Stimulated activated CD8-positive, alpha-beta memory T cell treated with anti-CD3 and anti-CD28 coated beads, Interleukin-7, amount 100 ng/mL, for 48 hours (primary cell): ENCODE measurements around the gene CUBN.

Experiments
- DNase-seq, 2 donors: peaks; one replicate each; pipeline ENCODE4 v3.0.0-alpha.2; 2020; ENCODE audit warnings: low read depth in 1 of 2; ENCODE audit errors: extremely low read depth in 1 of 2

The CUBN gene

DNA sequence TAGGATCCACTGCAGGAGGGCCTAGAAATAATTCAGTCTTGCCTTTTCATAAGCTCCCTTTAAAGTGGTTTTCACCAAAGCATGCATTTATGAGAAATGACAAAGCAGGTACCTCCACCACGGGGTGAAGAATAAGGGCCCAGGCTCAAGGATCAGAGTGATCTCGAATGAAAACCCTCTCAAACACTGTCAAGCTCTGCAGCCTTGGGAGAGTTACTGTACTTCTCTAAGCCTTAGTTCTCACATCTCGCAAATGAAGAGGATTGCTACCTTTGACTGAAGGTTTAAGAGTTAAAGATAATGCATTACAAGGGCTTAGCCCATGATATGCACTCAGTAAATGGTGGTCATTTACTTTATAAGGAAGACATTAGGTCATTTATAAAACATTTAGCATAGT lies 81.7 kb downstream of the CUBN start:
- DNase-seq, result no peak

DNA sequence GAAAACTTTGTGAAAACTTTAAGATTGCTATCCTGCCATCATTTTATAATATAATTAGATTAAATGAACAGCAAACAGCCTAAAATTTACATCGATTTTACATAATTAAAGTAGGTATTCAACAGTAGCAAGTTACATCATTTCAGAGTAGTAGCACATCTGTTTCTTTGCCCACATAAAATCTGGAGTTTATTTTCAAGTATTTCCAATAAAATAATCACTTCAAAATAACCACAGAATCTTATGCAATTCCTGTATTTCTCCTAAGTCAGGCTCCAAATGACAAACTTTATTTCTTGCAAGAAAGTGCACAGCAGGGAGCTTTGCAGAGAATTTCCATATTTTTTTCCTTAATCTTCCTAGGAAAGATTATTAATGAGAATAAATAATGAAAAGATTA lies 82.6 kb downstream of the CUBN start:
- no peak for DNase-seq

DNA sequence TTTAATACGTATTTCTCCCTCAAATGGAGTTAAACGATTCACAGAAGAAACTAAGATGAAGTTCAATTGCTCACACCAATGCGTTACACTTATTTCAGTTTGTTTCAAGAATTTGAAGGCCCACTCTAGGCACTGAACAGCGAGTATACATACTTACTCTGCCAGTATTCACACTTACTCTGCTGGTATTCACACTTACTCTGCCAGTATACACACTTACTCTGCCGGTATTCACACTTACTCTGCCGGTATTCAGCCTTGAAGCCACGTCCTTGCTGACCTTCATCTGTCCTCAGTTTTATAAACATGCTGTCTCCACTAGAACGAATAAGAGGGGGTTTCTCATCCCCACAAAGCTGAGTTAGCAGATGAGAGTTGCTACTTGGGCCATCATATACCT lies 86.0 kb downstream of the CUBN start:
- no peak for DNase-seq

DNA sequence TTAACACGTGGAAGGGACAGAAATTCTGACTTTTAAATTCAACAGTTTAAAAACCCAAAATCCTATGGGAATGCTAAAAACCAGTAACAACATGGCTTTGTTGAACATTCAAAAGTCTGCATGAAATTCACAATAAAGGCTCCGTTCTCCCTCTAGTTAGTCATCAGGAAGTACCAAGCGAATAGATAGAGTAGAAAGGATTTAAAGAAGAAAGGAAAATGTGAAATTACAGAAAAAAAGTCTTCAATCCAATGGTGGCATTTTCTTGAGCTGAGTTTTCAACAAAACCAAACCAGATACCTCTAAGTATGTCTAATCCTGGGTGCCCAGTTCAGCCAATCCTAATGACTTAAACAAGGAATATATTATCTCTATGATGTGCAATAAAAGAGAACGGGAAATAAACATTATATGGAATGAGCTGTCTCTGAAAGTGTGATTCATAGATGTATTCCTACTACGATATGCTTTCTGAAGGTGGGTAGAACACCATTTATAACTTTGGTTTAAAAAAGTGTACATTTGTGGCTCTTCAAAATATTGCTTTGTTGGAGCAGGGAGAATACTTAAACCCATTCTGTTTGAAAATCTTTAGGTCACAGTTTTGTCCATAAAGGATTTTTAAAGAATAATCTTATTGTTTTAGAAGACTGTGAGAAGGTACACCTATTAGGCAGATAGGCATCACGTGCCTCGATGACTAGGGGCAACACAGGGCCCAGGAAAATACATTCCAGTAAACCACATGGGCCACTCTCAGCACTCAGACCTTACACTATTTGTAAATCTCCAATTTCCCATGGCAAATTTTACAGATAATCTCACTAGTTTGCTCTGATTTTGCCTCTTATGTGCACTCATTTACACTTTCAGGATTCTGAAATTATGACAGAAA lies 87.7 kb downstream of the CUBN start:
- DNase-seq, result no peak

DNA sequence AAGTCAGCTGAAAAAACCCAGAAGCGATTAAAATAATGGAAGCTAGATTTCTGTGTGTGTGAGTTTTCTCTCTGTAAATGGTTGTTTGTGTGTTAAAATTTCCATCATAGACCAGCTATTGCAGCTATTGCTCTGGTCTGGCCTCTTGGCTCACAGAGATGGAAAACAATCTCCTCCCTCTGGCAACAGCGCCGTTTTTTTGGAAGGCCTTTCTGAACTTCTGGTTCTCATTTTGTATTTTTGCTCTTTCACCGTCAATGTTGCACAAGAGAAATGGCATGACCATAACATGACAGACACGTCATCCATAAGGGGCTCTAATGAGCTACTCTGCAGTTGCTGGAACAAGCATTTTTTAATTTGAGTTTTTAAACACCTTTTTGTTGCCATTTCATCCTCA lies 91.0 kb downstream of the CUBN start:
- DNase-seq, result no peak

DNA sequence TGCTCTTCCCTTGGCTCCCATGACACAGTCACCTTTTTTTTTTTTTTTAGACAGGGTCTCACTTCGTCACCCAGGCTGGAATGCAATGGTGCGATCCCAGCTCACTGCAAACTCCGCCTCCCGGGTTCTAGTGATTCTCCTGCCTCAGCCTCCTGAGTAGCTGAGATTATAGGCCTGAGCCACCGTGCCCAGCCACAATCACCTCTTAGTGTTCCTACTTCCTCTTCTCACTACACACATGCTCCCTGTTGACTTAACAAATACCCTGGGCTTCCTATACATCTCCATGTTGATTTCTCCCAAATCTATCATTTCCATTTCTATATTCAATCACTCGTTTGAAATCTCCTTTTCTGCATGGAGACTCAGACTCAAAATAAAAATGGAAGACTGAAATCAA lies 91.7 kb downstream of the CUBN start:
- no peak for DNase-seq

DNA sequence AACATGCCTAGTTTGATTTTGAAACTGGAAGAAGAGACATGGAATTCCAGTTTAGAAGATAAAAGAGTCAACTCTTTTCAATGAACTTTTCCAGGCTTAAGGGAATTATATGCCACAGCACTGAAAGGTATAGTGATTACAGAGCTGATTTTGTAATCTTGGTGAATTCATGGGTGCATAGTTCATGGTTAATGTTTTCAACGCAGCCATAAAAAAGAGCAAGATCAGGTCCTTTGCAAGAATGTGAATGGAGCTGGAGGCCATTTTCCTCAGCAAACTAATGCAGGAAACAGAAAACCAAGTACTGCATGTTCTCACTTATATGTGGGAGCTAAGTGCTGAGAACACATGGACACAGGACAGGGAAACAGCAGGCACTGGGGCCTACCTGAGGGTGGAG lies 94.2 kb downstream of the CUBN start:
- DNase-seq, result no peak

DNA sequence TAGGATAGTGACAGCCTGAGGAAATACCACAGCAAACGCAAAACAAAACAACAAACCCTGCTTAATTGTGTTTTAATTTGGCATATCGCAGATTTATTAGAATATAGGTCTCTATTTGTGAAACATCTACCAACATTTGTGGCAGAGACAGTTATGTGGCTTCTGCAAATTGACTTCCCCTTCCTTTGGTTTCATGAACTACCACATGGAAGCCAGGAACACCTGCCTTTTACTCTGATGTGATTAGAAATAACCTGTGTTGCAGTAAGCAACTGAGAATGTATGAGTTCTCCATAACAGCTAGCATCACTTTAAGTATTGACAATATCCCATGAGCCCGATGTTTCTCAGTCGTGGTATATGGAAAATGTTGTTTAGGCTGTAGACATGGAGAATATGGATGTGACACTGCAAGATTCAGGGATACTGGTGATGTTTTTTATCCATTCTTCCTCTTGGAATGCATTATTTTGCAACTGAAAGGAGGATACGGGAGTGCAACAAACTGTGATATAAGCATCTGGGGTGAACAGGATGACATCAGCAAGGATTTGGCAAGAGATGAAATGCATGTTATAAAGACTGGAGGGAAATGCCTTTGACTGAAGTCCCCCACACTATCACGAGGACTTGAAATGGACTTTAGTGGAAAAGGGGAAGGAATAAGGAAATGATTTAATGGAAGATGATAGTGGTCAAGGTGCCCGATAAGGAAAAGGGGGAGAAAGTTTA lies 95.9 kb downstream of the CUBN start:
- DNase-seq, result no peak

DNA sequence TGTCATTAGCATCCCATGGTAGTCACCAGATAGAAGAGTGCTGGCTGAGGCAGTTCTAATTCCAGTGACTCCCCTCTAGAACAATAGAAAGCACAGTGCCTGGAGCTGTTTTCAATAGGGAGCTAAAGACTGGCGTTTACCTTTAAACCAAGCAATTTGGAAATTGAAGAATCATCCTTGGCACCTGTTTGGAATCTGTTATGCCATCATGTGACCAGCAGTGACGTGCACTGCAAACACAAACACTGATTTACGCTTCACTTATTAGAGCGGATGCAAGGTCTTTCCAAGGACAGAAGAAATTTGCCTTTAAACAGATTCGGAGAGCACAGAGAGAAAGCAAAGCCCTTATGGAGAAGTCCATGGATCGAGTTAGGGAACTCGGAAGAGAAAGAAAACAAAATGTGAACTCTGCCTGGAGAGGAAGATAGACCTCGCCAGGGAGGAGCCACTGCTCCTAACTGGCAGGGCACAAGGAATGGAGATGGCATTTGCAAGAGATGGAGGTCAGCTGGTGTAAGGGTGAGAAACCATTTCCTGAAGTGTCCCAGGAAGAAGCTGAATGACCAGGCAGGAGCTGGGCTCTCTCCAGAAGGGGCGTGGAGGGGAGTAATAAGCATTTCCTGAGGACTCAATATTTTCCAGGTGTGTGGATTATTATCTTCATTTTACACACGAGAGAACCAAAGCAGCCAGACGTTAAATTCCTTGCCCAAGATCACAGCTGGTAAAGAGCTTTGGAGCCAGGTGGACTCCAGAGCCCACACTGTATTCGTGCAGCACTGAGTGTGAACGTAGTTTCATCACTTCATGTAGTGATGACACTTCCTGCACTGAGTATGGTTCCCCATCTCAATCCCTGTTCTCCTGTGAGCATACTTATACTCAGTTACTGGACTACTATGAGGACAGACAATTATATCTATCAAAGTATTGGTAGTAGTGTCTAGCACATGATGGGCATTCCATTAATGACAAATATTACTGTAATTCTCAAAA lies 97.7 kb downstream of the CUBN start:
- no peak for DNase-seq

DNA sequence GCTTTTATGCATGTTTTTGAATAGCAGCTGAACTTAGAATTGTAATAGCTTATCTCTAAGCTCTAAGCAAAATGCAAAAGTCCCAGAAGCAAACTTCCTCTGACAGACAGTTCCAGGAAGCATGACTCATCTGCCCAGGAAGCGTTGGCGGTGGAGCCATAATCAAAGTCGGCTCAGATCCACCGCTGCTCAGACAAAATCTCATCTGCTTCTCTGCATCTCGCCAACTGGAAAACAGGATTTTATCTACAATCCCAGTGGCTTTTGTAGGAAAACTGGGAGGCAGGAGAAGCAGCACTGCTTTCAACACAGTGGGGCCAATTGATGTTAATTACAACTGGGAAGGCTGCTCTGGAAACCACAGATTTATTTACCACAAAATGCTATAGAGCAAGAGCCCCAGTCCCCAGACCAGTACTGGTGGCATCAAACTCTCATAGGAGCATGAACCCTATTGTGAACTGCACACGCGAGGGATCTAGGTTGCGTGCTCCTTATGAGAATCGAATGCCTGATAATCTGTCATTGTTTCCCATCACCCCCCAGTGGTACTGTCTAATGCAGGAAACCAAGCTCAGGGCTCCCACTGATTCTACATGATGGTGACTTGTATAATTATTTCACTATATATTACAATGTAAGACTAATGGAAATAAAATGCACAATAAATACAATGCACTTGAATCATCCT lies 99.9 kb downstream of the CUBN start:
- DNase-seq, result peak; percentile 62 to 85

DNA sequence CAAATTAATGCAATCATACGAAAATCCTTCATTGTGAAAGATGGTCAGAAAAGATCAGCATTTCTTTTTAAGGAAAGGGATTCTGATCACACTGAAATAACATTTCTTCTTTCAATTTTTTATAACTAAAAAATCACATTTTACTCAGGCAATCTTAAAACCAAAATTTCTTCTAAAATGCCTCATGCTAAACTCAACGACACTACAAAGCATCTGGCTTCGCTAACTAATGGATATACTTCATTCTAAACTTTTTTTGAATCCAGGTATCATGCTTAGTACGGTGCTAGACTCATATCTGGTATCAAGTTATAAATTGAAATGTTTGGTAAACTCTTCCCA lies 100.4 kb downstream of the CUBN start:
- no peak for DNase-seq

DNA sequence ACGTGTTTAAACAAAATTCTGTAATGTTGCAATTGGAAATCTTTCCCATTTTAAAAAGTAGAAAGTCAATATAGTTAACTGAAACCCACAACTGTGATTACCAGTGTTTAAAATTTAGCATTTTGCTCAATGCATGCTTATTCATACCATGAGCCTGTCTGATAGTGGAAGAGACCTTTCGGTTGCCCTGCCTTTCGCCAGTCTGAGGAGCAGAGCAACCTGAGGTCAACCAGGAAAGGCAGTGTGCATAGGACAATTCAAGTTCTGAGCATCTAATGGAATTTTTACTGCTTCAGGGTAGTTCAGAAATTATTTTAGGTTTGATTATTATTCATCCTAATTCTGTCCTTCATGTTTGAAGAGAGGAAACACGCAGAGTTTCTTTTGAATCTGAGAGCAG lies 100.8 kb downstream of the CUBN start:
- peak in 1 of 2 donors; percentile 12 for DNase-seq

DNA sequence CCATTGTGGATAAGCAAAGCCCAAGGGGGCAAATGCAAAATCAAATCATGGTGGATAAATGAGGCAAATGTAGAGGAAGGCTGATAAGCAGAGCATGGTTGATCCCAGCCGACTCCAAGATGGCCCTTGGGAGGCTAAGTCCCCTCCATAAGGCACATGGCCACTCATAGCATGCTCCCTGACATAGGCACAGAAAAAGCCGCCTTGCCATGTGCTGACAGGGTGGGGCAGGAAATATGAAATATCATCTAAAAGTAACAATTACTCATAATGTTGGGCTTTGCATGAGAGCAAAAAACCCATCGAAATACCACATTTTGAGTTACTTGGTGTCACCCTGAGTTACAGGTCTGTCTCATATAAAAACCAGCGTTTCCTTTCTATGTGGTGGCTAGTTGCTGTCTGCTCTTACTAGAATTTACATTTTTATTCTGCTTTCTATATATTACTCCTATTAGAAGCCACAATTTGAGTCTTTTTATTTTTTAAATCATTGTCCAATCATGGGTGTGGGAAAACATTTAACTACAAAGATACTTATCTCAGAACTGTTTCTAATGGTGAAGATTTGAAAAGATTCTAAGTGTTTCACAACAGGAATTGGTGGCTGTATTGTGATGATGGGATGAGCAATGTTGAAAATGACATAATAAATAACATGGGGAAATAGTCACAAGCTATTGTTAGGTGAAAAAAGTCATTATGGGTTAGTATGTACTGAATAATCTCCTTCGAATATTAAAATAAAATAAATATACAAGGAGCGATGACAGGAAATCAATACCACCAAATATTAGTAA lies 102.7 kb downstream of the CUBN start:
- peak in 1 of 2 donors; percentile 69 for DNase-seq

DNA sequence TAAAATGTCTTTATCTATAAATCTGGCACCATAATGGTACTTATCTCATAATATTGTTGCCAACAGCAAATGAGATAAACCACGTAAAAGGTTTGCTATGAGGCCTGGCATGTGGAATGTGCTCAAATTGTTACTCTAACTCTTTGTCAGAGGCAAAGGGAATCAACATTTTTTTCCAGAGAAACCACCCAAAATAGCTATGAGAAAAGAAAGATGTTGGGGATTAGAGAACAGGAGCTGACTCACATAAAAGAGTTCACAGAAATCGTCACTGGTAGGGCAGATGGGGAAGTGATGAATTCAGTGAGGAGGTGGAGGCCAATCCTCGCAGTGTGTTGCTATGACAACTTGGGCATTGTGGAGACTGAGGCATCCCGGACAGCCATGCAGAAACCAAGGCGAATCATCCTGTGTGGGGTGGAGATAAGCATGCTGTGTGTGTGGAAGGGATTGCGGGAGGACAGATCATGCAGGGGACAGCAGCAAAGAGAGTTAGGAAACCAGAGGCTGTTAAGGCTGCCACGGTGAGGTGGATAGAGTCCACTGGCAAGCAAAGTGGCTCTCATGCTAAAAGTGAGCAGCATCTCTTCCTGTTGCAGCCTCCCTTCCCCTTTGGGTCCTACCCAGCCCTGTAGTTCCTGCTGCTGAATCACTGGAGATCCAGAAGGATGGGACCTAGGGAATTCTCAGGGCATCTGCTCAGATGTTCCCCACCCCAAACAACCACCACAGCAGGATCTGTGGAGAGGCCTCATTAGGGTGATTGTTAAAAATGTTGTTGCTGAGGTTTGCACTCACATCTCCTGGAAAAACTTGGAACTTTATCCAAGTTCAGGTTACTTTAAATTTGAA lies 103.9 kb downstream of the CUBN start:
- DNase-seq, result peak; percentile 60 to 88

DNA sequence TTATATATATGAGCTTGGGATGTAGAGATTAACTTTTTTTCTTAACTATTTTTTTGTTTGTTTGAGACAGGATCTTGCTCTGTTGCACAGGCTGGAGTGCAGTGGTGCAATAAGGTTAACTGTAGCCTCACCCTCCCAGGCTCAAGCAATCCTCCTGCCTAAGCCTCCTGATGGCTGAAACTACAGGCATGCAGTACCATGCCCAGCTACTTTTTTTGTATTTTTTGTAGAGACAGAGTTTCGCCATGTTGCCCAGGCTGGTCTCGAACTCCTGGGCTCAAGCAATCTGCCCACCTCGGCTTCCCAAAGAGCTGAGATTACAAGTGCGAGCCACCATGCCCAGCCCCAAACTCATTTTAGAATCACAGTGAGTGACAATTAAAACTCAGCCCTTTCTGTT lies 105.2 kb downstream of the CUBN start:
- DNase-seq, result no peak

DNA sequence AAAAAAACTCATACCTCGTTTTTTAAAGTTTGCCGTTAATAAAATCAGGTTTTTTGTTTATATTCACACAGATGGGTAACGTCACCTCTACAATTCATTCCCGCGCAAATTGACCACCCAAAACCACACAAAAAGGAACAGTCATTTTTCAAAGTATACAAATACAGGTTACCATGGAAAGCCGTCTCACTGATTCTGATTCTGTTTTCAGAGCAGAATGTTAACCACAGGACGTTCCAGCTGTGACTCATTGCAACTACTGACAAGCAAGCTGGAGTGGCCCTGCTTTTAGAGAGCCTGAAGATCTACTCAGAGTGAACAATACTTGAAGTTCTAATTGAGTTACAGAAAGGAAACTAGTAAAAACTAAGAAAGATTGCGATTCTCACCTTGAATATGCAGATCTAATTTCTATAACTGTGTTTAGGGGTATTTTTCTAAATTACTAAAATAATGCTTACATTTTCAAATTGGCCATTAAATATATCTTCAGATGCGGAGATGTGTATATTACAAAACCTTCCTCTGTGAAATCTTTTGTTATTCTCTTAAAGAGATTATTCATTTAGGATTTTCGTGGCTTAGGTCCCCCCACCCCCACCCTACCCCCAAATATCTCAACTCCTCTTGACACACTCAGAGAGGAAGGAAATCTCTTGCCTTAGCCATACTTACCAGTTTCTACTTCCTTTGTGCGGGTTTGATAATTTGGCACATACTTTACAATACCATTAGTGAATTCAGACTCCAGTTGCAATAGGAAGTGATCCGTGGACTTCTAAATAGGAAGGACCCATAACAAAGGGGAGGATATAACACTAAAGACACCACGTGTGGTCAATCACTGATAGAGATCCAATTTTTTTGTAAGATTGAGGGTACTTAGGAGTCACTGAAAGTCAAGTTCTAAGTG lies 106.0 kb downstream of the CUBN start:
- peak; percentile 40 to 87 for DNase-seq

DNA sequence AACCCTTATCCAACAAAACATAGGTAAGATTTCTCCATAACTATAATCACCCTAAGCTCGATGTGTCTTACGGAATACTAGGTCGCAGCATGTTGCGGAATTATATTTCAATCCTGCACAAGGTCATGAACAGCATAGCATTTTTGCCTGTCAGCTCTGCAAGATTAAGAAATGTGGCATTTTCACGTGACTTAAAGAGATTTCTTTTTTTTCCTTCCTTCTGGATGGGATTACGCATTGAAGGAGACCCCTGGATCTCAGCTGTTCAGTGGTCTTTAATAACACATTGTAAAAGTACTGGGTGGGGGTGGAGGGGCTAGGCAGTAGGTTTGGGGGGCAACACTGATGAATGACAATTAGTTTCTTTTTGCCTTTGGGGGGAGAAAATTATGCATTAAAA lies 106.7 kb downstream of the CUBN start:
- DNase-seq, result no peak

DNA sequence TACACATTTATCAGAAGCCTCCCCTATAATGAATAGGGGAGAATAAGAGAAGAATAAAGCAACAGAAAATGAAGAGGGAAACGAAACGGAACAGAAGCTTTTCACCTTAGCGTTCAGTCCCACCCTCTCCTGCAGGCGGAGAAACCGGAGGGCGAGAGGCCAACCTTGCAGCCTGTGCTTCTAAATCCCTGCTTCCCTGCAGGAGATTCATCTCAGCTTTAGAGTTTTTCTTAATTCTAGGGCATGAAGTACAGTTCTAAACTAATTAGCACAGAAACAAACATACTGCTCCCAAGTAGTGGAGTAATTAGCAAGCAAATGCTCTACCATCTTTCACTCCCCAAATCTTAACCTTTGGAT lies 107.2 kb downstream of the CUBN start:
- no peak for DNase-seq
